SU-DHL-6 (cell line): Measurements from ENCODE around the gene TPBGL.

ENCODE experiments used
- H2AFZ ChIP-seq: fragments of 200-600 bp; sonication (generic); 2 replicates; pipeline ENCODE4 v1.6.1; 2014; ENCODE audit warnings: low read depth, mild to moderate bottlenecking, moderate library complexity, mixed read lengths, antibody characterized with exemption, low read length; ENCODE audit not compliant: severe bottlenecking
- H3F3A ChIP-seq: fragments of 200-600 bp; shearing (Covaris generic); 2 replicates; pipeline ENCODE4 v1.6.0; 2016; ENCODE audit warnings: antibody characterized with exemption, mild to moderate bottlenecking; ENCODE audit not compliant: insufficient read depth
- H3K27ac ChIP-seq: fragments of 200-600 bp; sonication (generic); 2 replicates; pipeline ENCODE4 v1.5.1; 2016; ENCODE audit warnings: low read depth, mild to moderate bottlenecking, low read length, moderate library complexity, mixed read lengths
- H3K27me3 ChIP-seq: fragments of 200-600 bp; sonication (generic), shearing (Covaris generic); 2 replicates; pipeline ENCODE4 v1.6.0; 2014; ENCODE audit warnings: mild to moderate bottlenecking, low read length
- H3K36me3 ChIP-seq: fragments of 200-600 bp; sonication (generic); 2 replicates; pipeline ENCODE4 v1.6.1; 2014; ENCODE audit warnings: mild to moderate bottlenecking, low read length, mixed read lengths
- H3K4me2 ChIP-seq: fragments of 300-600, 200-600 bp; shearing (Covaris generic), sonication (generic); 2 replicates; pipeline ENCODE4 v1.6.0; 2014; ENCODE audit warnings: low read length, low read depth, mild to moderate bottlenecking; ENCODE audit not compliant: poor library complexity, severe bottlenecking
- H3K4me3 ChIP-seq: fragments of 200-600 bp; sonication (generic); 2 replicates; pipeline ENCODE4 v1.5.1; 2014; ENCODE audit warnings: antibody characterized with exemption, low read length, mild to moderate bottlenecking, mixed read lengths; ENCODE audit not compliant: insufficient read depth, poor library complexity, severe bottlenecking
- H3K79me2 ChIP-seq: fragments of 200-600 bp; sonication (generic); 2 replicates; pipeline ENCODE4 v1.6.1; 2014; ENCODE audit warnings: mild to moderate bottlenecking, low read length, moderate library complexity; ENCODE audit not compliant: insufficient read depth
- H3K9ac ChIP-seq: fragments of 200-600 bp; sonication (generic); 2 replicates; pipeline ENCODE4 v1.7.0; 2014; ENCODE audit warnings: mild to moderate bottlenecking, low read length
- H3K9me2 ChIP-seq: fragments of 200-600 bp; sonication (generic); replicated peaks from 2 replicates; pipeline ENCODE4 v1.6.1; 2014; ENCODE audit warnings: low read length; ENCODE audit not compliant: insufficient read depth
- H3K9me3 ChIP-seq: fragments of 200-600 bp; sonication (generic); 2 replicates; pipeline ENCODE4 v1.6.1; 2014; ENCODE audit warnings: low read length, mixed read lengths; ENCODE audit not compliant: insufficient read depth
- H4K20me1 ChIP-seq: fragments of 200-600 bp; sonication (generic); 2 replicates; pipeline ENCODE4 v1.6.1; 2014; ENCODE audit warnings: low read depth, mild to moderate bottlenecking, antibody characterized with exemption, low read length, moderate library complexity, mixed read lengths
- EZH2phosphoT487 ChIP-seq: fragments of 200-600 bp; sonication (generic), shearing (Covaris generic); conservative IDR thresholded peaks from 2 replicates; pipeline ENCODE4 v1.6.1; 2018; ENCODE audit warnings: mild to moderate bottlenecking, antibody characterized with exemption, low read length, moderate library complexity, mixed read lengths
- TF ChIP-seq, protein P1 (sequence below): fragments of 200-600 bp; sonication (generic); IDR thresholded peaks from one replicate; pipeline ENCODE4 v1.5.1; 2017; ENCODE audit warnings: antibody characterized with exemption, mild to moderate bottlenecking, low read length, moderate library complexity; ENCODE audit not compliant: insufficient read depth, poor library complexity, severe bottlenecking

TPBGL gene

DNA sequence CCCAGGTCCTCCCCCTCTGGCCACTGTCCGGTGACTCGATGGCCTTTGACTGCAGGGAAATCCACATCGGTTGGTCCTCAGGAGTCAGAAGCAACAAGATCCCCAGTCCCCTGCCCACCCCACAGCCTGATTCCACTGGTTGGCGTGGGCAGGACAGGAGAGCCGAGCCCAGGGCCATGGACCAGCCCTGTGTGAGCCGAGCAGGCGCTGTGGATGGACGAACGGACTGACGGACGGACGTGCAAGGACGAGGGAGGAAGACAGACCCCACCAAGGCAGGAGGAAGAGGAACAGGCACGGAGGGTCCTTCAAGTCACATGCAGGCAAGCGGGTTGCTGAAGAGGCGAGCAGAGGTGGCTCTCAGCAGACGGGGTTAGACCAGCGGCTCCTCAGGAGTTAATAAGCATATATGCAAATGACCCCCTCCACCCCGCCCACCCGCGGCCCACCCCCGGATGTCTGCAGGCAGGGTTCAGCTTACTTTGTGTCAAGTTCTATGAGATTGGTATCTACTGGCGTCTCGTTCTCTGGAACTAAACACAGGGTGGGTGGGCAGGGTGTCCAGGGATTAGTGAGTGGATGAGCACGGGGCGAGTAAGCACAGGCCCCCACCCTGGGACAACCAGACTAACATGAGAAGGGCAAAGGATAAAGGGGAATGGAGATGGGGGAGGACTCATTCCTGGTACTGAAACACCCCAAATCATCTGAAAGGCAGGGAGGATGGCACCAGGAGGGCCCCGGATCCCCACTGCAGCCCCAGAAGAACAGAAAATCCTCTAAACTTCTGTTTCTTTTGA, 26.8 kb downstream of the TPBGL start:
- Histone ChIP-seq H4K20me1 (no peaks in the 10 kb centered on the region), H3K4me3 (no peak overlapping the region), H3K36me3 (no peaks in the 10 kb centered on the region), H3K9me2 (no peaks in the 10 kb centered on the region), H3K4me2 (no peak overlapping the region), H3F3A (no peaks in the 10 kb centered on the region), H3K9me3 (no peaks in the 10 kb centered on the region), H3K27me3 (no peaks in the 10 kb centered on the region), H2AFZ (no peak overlapping the region), H3K27ac (no peak overlapping the region), H3K9ac (no peak overlapping the region), H3K79me2 (no peaks in the 10 kb centered on the region)
- TF ChIP-seq, protein P1, sequence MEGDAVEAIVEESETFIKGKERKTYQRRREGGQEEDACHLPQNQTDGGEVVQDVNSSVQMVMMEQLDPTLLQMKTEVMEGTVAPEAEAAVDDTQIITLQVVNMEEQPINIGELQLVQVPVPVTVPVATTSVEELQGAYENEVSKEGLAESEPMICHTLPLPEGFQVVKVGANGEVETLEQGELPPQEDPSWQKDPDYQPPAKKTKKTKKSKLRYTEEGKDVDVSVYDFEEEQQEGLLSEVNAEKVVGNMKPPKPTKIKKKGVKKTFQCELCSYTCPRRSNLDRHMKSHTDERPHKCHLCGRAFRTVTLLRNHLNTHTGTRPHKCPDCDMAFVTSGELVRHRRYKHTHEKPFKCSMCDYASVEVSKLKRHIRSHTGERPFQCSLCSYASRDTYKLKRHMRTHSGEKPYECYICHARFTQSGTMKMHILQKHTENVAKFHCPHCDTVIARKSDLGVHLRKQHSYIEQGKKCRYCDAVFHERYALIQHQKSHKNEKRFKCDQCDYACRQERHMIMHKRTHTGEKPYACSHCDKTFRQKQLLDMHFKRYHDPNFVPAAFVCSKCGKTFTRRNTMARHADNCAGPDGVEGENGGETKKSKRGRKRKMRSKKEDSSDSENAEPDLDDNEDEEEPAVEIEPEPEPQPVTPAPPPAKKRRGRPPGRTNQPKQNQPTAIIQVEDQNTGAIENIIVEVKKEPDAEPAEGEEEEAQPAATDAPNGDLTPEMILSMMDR: no peak
- TF ChIP-seq EZH2phosphoT487: no peak

DNA sequence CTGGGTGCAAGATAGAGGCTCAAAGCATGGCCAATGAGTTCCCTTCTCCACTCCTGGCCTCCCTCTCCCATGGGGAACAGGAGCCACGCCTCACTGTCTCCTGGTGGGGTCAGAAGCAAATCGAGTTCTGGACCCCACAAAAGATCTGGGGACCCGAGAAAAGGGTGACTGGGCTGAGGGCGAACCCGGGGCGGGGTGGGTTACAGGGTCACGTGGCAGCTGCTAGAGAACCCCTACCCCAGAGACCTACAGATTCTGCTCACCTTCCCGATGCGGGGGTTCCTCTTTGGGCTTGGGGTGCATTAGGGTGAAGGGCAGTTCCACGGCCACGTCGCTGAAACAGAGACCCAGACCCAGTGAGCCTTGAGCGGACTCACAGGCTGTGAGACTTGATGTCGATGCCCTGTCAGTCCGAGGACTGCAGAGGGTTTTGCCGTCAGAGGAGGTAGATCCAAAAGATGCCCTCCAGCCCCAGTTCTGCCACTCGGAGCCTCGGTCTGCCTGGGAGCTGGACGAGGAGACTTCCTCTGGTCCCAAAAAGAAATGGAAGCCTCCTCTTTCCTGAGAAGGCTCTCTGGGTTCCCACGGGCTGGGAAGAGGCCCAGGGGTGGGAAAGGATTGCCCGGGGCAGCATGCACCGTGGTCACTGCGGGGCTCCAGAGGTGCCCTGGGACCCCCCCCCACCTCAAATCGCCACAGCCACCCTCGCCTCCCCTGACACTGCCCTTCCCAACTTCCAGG, 28.2 kb downstream of the TPBGL start:
- H3K27ac ChIP-seq: no peak overlapping the region
- no peaks in the 10 kb centered on the region for H4K20me1 ChIP-seq
- TF ChIP-seq, protein P1: no peak
- TF ChIP-seq EZH2phosphoT487: no peak
- H3K36me3 ChIP-seq: no peaks in the 10 kb centered on the region
- H3K9me3 ChIP-seq: no peaks in the 10 kb centered on the region
- H3K4me3 ChIP-seq: no peak overlapping the region
- no peak overlapping the region for H3K4me2 ChIP-seq
- H3K27me3 ChIP-seq: no peaks in the 10 kb centered on the region
- no peaks in the 10 kb centered on the region for H3K79me2 ChIP-seq
- H3K9me2 ChIP-seq: no peaks in the 10 kb centered on the region
- no peak overlapping the region for H3K9ac ChIP-seq
- no peaks in the 10 kb centered on the region for H3F3A ChIP-seq
- no peak overlapping the region for H2AFZ ChIP-seq

GRCh38 chr11:75269367-75269660, 28.7 kb downstream of the TPBGL start:
- H3K27ac ChIP-seq: no peak overlapping the region
- H3K9me2 ChIP-seq: no peaks in the 10 kb centered on the region
- H4K20me1 ChIP-seq: no peaks in the 10 kb centered on the region
- no peaks in the 10 kb centered on the region for H3K36me3 ChIP-seq
- no peak overlapping the region for H3K9ac ChIP-seq
- H2AFZ ChIP-seq: no peak overlapping the region
- H3K79me2 ChIP-seq: no peaks in the 10 kb centered on the region
- no peaks in the 10 kb centered on the region for H3K27me3 ChIP-seq
- no peaks in the 10 kb centered on the region for H3K9me3 ChIP-seq
- H3F3A ChIP-seq: no peaks in the 10 kb centered on the region
- TF ChIP-seq, protein P1: no peak
- TF ChIP-seq EZH2phosphoT487: no peak
- no peak overlapping the region for H3K4me2 ChIP-seq
- H3K4me3 ChIP-seq: no peak overlapping the region
